Putamen (tissue), 1 donor: ENCODE data around the gene DHH.
"Not testable (repeated sequence)": the region's sequence is repeated elsewhere in the genome, so short reads cannot be mapped to it uniquely, and the experiment has no call there.

Experiments
- DNase-seq: peaks from one replicate; pipeline ENCODE4 v3.0.0-alpha.2; 2016; ENCODE audit warnings: low spot score

The DHH gene

DNA sequence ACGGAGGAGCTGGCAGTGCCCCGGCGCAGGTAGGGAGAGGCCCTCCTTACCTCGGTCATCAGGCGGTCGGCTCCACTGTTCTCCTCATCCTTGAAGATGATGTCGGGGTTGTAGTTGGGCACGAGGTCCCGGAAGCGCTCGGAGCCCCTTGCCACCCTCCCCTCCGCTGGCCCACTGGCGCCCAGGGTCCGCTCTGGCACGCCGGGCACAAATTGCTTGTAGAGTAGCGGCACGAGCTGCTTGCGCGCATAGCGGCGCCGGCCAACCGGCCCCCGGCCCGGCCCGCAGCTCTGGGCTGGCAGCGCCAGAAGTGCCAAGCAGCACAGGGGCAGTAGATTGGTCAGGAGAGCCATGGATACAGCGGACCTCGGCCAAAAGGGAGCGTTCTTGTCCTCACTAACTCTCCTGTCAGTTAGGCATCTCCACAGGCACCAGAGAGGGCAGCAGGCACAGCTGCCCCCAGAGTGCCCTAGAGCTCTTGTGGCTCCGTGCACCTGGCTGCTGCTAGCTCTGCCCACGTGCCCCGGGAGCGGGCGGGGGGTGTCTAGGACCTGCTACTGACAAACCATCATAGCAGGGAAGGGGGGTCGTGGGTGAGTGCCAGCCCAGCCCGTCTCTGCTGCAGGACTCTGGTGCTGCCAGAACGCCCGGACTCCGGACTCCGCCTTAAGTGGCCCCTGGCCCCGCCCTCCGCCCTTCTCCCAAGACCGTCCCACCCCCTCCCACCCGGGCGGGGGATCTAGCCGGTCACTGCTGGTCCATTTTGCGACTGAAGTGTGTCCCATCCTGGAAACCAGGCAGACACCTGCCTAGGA lies at the start of gene DHH:
Gene DHH, minus strand, starts transcription at position 642 of the 815 bp plus-strand sequence. Its CDS starts 289 bp downstream, at position 353.
- DNase-seq = no peak

GRCh38 chr12:49144384-49144783 lies 49.8 kb upstream of the DHH start:
- no peak for DNase-seq

DNA sequence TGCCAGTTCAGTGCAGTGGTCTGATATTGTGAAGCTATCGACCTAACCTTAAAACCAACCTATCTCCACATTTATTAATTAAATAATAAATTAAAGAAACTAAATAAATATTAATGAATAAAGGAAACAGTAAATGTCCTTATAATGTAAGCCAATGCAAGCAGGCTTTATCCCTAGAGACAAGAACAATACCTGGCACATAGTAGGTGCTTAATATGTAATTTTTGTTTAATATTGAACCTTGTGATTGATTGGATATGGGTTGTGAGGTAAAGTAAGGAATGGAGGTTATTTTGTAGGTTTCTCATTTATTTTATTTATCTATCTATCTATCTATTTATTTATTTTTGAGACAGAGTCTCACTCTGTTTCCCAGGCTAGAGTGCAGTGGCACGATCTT lies 44.4 kb upstream of the DHH start:
- DNase-seq = no peak

GRCh38 chr12:49138587-49138986 lies 44.0 kb upstream of the DHH start:
- DNase-seq = no peak

- DNase-seq = no peak
Observed at GRCh38 chr12:49137476-49137875, 42.9 kb upstream of the DHH start.

- DNase-seq = not testable (repeated sequence)
Observed at GRCh38 chr12:49136997-49137396, 42.4 kb upstream of the DHH start.

- no peak for DNase-seq
Observed at GRCh38 chr12:49133590-49133989, 39.0 kb upstream of the DHH start.

GRCh38 chr12:49133014-49133413 lies 38.4 kb upstream of the DHH start:
- no peak for DNase-seq

- peak; percentile 26 for DNase-seq
Observed at GRCh38 chr12:49131894-49132461, 37.4 kb upstream of the DHH start.

DNA sequence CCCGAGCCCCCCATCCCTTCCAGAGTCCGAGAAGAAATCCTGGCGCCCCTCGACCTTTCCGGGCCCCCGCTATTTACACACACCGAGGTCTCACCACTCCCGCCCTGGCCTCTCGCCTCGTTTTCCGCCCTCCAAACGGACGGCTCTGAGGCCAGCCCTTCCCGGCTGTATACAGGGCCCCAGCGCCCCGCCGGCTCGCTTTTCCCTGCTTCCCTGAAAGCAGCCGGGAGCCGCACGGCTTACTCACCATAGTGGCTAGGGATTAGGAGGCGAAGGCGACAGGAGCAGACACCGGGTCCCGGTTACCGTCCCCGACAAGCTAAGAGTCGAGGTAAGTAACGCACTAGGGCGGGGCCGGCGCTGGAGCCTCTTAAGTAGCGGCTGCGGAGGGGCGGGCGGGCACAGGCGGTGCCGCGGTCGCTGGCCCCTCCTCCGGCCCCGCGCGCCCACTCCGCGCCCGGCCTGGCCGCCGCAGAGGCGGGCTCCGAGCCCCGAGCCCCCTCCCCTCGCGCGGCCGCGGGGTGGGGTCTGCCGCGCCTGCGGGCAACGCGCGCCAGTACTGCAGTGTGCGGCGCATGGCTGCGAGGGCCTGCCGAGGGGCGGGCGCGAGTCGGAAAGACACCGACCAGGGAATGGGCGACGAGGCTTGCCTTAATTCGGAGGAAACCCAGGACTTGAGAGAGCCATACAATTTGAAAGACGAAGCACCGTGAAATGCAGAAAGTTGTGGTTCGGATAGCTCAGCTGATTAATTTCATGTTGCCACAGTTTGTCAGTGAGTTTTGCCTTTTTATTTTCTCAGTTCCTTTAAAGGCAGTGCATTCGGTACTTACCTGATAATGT lies 36.7 kb upstream of the DHH start, which contains the start of gene TUBA1B:
Gene TUBA1B, minus strand, starts transcription at position 345 of the 843 bp plus-strand sequence. Its CDS starts 95 bp downstream, at position 250.
- DNase-seq = peak; percentile 94

GRCh38 chr12:49130151-49131050 lies 35.8 kb upstream of the DHH start:
- peak; percentile 90 for DNase-seq

GRCh38 chr12:49129332-49130150 lies 34.9 kb upstream of the DHH start:
- no peak for DNase-seq

- DNase-seq = not testable (repeated sequence)
Observed at GRCh38 chr12:49127971-49128370, 33.4 kb upstream of the DHH start.

GRCh38 chr12:49126852-49127763 lies 32.5 kb upstream of the DHH start:
- no peak for DNase-seq

DNA sequence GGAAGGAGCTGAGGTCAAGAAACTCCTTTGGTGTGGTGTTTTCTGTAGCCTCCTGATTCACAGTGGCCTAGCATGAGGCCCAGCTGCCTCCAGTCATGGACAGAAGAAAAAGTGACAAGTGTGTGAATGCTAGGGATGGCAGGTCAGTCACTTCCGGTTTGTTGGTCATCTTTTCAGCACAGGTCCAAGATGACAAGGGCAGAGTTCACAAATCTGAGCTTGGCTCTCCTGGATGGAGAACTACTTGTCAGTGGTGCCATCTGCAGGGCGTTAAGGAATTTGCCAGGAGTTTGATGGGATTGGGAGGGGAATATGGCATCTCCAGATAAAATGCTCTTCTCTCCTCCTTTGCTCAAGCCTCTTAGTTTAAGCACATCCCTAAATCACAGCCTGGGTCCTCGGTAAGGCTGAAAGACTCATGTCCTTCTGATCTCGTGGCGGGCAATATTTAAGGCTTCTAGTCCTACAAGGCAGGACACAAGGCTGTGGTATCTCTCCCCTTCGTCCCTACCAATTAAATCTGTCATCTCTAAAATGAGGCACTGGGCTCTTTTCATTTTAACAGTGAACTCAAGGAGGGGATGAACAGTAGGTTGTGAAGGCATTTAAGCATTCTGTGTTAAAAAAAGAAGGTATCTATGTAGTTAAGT lies 26.6 kb upstream of the DHH start:
- peak; percentile 50 for DNase-seq

DNA sequence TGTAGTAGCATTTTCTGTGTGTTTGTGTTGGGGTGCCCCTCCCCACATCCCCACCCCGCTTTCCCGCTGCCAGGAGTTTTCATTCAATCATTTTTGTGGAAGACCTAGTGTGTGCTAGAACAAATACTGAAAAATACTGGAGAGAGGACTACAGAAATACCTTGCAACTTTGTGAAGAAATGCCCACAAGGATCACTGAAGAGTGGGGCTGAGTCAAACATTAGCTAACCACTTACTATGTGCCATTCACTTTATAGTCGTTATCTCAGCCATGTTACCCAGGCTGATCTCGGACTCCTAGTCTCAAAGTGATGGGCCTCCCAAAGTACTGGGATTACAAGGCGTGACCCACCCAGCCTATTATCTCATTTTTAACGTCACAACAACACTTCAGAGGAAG lies 16.6 kb upstream of the DHH start:
- no peak for DNase-seq

DNA sequence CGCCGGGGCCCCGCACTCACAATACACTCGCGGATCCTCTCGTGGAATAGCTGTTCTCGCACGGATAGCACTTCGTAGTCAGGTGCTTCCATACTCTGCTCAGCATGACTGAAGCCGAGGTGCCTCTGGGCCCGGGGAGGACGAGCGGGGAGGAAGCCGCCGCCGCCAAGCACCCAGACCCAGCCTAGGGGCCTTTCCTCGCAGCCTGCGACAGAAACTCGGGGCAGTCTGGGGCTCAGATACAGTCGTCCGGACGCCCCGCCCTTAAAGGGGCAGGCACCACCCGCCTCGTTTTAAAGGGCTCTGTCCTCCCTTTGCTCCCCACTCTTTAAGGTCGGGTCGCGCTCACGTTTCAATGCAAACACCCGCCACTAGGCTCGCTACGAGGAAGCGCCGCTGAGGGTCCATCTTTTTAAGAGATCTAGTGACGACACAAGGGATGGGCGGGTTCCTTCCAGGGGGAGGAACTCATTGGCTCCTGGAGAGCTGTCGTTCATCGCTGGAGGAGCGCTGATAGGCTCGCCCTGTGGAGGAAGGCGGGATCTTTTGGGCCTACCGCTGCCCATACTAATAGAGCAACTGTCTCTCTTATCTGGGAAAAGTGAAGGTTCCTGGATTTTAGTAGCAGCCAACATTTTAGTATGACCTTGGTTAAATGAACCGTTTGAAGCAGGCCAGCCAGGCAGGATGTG lies 16.0 kb upstream of the DHH start, which contains the start of gene LMBR1L:
Gene LMBR1L, minus strand, starts transcription at position 384 of the 692 bp plus-strand sequence. Its CDS starts 292 bp downstream, at position 92.
- peak; percentile 98 for DNase-seq
